DMS153 treated with DMSO at 0.1 percent for 48 hours (cell line): ENCODE results near the gene ALPK3.

Experiments
- DNase-seq: peaks from one replicate; lab custom pipeline; 2025; ENCODE audit not compliant: unreplicated experiment; lab: John Stamatoyannopoulos, UW

Gene ALPK3

DNA sequence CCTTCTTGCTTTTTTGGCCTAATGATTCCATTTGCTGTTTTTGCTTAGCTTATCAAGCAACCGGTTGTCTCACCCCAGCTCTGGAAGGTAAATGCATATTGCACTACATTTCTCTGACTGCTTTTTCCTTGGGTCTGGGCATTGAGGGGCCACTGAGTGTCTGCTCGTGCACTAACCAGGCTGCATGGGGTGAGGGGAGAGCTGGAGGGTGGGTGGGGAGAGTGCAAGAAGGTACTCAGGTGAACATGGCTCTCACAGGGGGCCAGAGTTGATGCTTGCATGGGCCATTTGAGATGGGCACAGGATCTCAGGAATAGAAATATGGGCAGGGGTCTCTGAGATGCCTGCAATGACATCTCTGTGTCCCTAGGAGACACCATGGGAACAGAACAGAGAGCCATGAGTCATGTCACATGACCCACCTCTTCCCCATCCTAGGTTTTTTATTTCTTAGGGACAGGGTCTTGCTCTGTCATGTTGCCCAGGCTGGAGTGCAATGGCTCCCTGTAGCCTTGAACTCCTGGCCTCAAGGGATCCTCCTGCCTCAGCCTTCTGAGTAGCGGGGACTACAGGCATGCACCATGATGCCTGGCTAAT is 6.2 kb downstream of the ALPK3 start:
- no peak for DNase-seq

DNA sequence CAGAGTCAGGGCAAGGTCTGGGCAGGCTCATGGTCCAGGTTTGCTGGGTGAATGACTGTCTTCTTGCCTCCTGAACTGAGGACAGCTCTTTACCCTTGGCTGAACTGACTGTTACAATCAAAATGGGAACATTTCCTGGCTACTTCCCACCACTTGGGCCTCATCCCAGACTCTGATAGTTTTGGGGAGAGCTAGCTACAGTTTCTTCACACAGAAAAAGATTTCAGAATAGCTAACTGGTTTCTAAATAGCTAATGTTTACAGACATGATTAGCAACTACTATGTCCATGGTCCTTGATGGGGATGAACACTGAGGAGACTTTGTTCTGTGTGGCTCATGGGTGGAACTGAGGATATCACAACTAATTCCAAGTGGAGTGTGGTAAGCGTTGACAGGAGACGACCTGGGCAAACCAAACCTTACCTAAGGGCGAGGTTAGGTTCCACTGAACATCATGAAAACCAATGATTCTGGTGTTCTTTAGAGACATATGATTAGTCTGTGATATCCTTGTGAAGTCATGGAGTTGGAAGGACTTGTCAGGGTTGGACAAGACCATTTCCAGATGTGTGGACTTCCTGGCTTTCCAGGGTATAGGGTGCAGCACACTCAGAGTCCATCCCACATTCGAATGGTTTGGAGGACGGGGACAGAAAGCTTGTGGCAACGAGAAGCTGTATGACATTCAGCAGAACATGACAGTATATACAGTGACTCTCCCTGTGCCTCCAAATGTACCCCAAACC is 7.3 kb downstream of the ALPK3 start:
- DNase-seq = no peak

DNA sequence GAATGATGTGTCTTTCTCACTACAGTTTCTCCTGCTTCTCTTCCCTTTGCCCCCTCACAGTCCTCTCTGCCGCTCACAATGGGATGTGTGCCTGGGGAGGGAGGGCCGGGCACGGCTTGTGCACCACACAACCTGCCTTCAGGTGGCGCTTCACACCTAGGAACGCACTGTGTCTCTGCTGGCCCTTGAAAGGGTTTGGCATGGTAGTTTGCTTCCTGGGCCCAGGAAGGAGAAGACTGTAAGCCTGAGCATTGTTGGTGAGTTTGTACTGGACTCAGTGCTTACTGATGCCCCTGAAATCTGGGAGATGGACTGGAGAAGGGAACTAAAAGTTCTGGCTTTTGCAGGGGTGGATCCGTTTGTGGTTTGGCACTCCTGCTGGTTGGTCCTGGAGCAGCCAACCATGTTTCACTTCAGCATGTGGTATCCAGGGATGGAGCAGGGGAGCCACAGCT is 9.2 kb downstream of the ALPK3 start:
- DNase-seq = no peak

DNA sequence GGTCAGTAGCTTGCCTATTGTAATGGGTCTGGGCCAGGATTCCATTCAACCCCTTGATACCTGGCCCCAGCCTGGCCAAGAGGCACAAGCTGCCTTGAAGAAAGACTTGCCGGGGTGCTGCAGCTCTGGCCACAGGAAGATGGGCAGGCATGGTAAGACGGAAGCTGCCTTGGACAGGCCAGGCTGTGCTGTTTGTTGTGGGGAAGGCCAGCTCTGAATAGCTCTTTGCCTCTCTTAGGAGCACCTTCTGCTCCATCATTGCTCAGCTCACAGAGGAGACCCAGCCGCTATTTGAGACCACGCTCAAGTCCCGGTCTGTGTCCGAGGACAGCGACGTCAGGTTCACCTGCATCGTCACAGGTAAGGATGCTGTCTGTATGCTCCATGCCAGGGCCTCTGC is 10.1 kb downstream of the ALPK3 start:
- no peak for DNase-seq

DNA sequence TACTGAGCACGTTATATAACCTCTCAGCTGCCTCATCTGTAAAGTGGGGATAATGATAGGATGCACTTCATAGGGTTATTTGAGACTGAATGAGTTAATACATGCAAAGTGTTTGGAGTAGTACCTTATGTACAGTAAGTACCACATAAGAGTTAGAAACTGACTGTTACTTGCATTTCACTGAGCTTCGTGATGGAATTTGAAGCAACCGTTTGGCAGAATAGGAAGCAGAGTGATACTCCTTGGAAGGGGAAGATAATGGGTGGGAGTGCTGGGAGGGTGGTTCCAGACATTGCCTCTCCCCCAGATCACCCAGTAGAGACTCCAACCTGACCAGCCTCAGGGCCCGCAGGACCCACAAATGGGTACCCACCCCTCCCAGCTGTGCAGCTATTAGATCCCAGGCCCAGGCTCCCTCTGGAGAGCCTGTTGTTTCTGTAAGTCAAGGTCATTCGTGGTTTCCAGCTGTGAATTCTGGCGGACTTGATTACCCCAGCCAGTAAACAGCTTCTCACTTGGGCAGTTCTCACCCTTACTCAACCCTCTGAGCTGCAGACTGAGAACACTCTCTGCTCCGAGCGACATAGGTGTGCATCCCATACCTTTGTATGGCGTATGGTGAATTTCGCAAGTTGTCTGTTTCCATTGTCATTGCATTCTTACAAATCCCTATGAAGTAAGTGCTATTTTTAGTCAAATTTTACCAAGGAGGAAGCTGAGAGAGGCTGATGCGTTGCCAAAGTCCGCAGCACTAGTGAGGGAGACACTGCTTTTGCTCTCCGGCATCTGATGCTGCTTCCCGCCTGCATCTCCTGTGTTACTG is 11.1 kb downstream of the ALPK3 start:
- no peak for DNase-seq

DNA sequence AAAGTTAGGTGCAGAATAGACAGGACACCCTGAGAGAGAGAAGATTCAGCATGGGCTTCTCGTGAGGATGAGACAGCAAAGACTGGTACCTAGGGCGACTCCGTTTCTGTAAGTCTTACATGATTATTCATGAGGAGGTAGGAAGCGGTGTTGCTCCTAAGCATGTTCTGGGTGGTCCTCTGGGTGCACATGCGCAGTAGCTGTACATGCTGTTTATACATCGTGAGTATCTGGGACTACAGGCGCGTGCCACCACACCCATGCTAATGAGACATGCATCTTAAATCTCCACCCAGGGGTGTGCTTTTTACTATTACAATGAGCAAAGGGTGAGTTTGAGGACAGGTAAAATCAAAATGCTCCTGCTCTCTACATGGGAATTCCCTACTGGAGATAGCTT is 12.3 kb downstream of the ALPK3 start:
- no peak for DNase-seq

DNA sequence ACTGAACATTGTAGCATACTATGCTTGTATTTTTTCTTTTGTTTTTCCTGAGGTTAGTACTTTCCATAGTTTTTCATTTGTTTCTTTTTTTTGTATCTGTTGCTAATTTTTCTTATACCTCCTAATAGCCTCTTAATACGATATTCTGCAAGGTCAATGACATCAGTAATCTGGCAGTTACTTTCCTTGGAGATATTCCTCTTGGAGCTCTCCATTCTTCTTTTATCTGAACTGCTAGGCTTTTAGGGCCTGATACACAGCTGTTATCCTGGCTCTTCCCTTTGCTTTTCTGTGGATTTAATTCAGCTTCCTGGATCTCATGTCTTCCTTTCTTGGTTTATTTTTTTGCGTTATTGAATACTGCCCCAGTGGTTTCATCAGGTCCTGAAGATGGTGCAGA is 12.9 kb downstream of the ALPK3 start:
- no peak for DNase-seq

DNA sequence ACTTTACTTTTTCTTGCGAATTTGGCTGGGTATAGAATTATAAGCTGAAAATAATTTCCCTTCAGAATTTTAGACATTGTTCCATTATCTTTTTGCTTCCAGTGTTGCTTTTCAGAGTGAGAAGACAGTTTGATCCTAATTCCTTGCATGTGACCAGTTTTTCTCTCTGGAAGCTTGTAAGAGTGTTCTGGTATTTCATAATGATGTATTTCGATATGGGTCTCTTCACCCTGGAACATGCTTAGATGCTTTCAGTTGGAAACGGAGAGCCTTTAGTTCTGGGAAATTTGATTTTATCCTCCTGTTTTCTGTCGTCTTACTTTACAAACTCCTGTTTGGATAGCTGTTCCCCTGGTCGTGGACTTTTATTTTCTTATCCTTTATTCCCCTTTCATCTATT is 13.9 kb downstream of the ALPK3 start:
- DNase-seq = no peak

DNA sequence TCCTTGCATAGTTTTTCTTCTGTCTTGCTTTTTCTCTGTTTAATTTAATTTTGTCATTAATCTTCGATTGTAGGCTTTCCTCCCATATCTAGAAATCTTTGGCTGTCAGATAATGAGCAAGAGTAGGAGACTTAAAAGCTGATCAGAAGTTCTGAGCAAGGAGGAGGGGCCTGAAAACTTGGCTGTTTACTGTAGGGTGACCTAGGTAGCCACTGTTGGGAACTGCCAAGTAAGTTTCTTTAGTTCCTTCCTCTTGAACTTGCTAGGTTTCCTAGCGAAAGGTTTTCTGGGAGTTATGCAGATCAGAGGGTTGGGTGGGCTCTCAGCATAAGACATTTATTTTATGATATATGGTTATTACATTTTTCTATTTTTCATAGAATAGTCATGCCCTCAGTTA is 14.5 kb downstream of the ALPK3 start:
- no peak for DNase-seq

DNA sequence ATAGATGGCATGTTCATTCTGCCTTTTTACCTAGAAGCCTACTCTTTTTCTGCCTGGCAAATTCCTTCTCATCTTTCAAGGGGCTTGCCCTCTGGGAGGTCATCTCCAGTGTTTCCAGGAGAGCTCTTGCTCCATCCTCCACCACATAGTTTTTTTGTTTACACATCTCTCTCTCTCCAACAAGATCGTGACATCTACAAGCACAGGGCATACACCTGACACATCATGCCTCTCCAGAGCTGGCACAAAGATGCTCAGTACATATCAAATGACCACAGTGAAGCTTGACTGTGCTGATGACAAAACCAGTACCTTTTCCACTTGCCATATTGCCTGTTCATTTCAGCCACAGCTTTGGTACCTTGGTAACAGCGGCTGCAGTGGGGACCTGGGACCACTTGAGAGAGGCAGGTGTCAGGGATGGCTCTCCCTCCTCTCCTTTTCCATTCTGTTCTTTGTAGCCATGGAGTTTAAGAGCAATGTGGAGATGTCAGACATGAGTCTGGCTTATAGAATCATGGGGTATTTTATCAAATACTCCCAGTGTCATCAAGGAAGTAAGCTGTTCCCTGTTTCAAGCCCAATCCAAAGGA is 15.4 kb downstream of the ALPK3 start:
- DNase-seq = no peak

DNA sequence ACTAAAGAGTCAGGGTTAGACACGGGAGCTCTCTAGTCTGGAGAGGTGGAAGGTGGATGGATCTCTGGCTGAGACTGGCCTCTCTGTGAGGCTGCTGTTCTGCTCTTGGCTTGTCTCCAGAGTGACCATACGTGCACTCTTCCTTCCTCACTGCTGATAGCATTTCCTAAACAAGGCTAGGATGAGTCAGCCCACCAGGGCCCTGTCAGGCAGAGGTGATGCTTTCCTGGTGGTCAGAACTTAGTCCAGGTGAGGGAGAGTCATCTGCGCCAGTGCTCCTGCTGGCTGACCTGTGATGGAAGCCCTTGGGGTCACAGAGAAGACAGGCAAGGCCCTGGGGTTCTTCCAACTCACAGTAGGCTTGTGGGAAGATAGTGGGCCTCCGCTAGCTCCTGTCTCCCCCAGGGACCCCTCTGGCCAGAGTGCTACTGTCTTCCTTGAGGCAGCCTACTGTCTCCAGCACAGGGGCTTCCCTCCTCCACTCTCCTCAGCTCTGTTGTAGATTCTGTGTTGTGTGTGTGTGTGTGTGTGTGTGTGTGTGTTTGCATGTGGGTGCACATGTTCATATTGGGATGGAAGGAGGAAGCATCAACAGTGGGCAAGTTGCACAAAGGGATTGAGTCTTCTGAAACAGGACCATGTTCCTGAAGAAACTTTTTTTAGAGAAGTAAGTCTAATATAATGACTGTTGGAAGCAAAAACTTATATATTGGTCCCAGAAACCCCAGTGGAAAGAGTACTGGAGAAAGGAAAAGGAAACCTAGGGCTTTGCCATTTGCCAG is 16.5 kb downstream of the ALPK3 start:
- DNase-seq = no peak

DNA sequence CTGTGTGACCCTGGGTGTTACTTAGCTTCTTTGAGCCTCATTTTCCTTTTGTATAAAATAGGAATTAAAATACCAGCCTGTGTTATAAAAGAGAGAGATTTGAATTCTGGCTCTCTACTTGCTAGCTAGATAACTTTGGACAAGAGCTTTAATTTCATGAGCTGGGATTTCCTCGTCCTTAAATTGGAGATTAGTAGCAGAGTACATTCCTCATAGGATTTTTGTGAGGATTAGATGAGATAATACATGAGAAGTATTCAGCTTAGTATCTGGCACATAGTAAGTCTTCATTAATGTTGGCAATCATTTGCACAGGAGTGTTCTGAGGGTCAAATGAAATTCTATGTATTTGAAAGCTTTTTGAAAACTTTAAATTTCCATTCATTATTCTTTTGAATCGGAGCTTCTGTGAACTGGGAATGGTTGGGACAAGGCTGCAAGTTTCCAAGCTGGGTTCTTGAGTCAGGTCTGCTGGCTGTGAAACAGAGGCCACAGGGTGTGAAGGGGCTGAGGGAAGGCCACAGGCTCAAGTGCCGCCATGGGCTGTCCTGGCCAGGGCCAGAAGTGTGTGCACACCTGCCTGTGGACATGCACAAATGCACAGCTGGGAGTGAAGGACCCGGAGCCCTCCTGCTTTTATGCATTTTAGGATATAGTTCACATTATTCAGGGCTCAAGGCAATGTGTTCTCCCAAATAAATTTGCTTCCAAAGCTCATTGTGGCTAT is 17.2 kb downstream of the ALPK3 start:
- DNase-seq = no peak

DNA sequence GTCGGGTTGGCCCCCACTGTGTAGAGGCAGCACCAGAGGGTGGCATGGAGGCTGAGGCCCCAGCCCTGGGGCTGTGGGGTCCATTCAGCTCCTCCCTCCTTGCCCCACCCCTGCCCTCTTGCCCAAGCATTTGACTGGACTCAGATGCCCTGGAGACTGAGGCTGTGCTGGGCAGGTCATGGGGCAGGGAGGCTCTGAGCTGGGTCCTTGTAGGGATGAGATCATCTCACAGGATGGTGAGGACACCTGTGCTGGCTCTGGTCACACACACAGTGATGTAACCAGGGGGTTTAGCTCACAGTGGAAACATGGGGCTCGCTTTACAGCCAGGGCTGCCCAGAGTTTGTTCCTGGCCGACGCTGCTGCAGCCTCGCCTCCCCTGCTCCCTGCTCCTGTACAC is 17.8 kb downstream of the ALPK3 start:
- DNase-seq = no peak

DNA sequence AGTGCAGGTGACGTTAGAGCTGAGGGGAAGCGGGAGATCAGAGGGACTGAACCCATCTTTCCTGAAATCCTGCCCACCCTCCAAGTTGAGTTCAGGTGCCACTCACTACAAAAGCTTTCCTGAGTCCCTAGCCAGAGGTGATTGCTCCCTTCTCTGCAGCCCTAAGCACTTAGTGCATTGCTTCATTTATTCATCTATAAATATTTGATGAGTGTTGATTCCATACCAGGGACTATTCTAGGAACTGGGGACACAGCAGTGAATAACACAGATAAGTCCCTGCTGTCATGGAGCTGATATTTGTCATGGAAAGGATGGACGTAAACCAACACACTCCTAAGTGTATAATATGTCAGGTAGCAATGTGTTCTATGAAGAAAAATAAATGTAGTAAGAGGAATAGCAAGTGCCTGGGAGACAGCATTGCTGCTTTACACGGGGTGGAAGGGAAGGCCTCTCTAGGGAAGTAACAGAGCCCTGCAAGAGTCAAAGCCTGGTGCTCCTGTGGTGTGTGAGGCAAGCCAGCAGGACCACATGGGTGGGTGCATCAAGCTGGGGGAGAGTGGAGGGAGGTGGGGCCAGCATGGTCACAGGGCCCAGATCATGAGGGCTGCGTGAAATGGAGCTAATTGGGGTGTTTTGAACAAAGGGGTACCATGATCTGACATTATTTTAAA is 18.6 kb downstream of the ALPK3 start:
- no peak for DNase-seq

DNA sequence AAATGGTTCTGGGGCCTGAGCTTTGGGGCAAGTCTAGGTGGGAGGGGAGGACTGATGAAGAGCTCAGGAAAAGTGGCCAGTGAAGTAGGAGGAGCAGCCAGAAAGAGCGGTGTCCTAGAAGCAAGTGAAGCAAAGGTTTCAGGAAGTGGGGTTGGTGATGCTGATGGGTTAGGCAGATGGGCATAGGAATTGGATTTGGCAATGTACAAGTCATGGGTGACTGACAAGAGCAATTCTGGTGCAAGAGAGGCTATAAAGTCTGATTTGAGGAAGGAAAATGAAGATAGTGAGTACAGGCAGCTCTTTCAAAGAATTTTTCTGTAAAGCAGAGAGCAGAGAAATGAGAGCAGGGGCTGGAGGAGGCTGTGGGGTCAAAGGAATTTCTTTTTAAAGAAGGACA is 19.7 kb downstream of the ALPK3 start:
- DNase-seq = no peak

DNA sequence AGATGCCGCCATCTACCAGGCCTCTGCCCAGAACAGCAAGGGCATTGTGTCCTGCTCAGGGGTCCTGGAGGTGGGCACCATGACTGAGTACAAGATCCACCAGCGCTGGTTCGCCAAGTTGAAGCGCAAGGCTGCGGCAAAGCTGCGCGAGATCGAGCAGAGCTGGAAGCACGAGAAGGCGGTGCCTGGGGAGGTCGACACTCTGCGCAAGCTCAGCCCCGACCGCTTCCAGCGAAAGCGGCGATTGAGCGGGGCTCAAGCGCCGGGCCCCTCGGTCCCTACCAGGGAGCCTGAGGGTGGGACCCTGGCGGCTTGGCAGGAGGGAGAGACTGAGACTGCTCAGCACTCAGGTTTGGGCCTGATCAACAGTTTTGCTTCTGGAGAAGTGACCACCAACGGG is 22.6 kb downstream of the ALPK3 start:
- no peak for DNase-seq

DNA sequence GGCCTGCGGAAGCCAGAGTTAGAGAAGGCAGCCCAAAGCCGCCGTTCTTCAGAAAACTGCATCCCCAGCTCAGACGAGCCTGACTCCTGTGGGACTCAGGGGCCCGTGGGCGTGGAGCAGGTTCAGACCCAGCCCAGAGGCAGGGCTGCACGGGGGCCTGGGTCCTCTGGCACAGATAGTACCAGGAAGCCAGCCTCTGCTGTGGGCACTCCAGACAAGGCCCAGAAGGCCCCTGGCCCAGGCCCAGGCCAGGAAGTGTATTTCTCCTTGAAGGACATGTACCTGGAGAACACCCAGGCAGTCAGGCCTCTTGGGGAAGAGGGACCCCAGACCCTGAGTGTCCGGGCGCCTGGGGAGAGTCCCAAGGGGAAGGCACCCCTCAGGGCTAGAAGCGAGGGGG is 23.1 kb downstream of the ALPK3 start:
- DNase-seq = no peak

DNA sequence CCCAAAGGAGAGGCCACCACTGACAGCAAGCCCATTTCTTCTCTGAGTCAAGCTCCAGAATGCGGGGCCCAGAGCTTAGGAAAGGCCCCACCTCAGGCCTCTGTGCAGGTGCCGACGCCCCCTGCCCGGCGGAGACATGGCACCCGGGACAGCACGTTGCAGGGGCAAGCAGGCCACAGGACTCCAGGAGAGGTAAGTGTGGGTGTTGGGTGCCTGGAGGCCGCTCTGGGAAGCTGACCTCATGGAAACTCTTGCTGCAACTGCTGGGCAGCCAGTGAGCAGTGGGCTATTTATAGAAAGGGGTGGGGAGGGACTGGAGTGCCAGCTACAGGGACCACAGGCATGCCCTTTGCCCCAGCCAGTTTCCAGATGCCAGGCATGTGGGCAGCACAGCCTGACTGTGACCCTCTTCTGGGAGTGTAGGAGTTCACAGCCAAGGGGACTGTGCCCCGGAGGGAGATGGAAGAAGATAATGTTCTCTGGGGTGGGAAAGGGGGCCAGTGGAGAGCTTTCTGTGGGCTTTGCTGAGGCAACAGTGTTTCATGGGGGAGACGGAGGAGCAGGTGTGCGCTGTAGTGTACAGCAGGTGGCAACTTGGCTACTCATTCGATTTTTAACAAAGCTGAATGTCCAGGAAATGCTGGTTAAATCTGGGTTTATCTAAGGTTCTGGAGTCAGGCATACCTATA is 23.7 kb downstream of the ALPK3 start:
- no peak for DNase-seq

DNA sequence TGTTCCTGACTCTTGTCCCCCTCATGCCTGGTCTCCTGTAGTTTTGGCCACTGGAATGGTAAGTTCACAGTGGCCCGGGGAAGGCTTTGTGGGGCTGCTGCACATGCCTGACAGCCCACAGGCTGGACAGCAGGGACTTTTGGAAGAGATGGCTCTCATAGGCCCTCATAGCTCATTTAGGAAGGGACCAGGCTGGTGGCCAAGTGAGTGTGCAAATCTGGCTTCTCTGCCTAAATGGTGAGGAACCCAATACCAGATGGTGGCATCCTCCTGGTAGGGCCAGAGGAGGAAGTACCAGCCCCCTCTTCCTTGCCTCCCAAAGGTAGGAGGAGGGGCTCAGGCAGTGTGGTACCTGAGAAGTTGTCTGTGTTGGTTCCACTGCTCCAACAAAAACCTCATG is 25.6 kb downstream of the ALPK3 start:
- DNase-seq = no peak
